HEK293T (cell line): Measurements from ENCODE around the gene POLR1B.

Experiments
- ARNT ChIP-seq: fragments of 450-650 bp; IDR thresholded peaks from 2 replicates; pipeline ENCODE4 v1.6.1; 2017; ENCODE audit warnings: mild to moderate bottlenecking
- BHLHE40 ChIP-seq: fragments of 450-650 bp; IDR thresholded peaks from 2 replicates; pipeline ENCODE4 v1.6.1; 2016; ENCODE audit warnings: mild to moderate bottlenecking, moderate library complexity, borderline replicate concordance
- CTBP1 ChIP-seq: fragments of 450-650 bp; IDR thresholded peaks from 2 replicates; pipeline ENCODE4 v1.6.1; 2016; ENCODE audit warnings: borderline replicate concordance
- ELF4 ChIP-seq: fragments of 450-650 bp; IDR thresholded peaks from 2 replicates; pipeline ENCODE4 v1.6.1; 2017; ENCODE audit warnings: antibody characterized with exemption
- FOXK2 ChIP-seq: fragments of 450-650 bp; IDR thresholded peaks from 2 replicates; pipeline ENCODE4 v1.6.1; 2016; ENCODE audit warnings: mild to moderate bottlenecking
- FOXM1 ChIP-seq: fragments of 450-650 bp; IDR thresholded peaks from 2 replicates; pipeline ENCODE4 v1.6.1; 2017; ENCODE audit warnings: mild to moderate bottlenecking, borderline replicate concordance
- HDGF ChIP-seq: fragments of 450-650 bp; IDR thresholded peaks from 2 replicates; pipeline ENCODE4 v1.6.1; 2017; ENCODE audit warnings: antibody characterized with exemption, borderline replicate concordance
- L3MBTL2 ChIP-seq: fragments of 450-650 bp; conservative IDR thresholded peaks from 2 replicates; pipeline ENCODE4 v1.6.1; 2016; ENCODE audit warnings: mild to moderate bottlenecking
- LEF1 ChIP-seq: fragments of 450-650 bp; IDR thresholded peaks from 2 replicates; pipeline ENCODE4 v1.6.1; 2017; ENCODE audit warnings: mild to moderate bottlenecking, borderline replicate concordance
- NFRKB ChIP-seq: fragments of 450-650 bp; IDR thresholded peaks from 2 replicates; pipeline ENCODE4 v1.6.1; 2016; ENCODE audit warnings: mild to moderate bottlenecking, moderate library complexity
- PKNOX1 ChIP-seq: fragments of 450-650 bp; IDR thresholded peaks from 2 replicates; pipeline ENCODE4 v1.6.1; 2016
- SUZ12 ChIP-seq: fragments of 450-650 bp; IDR thresholded peaks from 2 replicates; pipeline ENCODE4 v1.6.1; 2016; ENCODE audit warnings: mild to moderate bottlenecking
- TARDBP ChIP-seq: fragments of 450-650 bp; IDR thresholded peaks from 2 replicates; pipeline ENCODE4 v1.6.1; 2016
- ZNF384 ChIP-seq: fragments of 450-650 bp; IDR thresholded peaks from 2 replicates; pipeline ENCODE4 v1.6.1; 2016

- TF ChIP-seq L3MBTL2: no peak
- TF ChIP-seq CTBP1: no peak
- TF ChIP-seq HDGF: no peak
- TF ChIP-seq FOXM1: no peak
- no peak for TF ChIP-seq SUZ12
- no peak for TF ChIP-seq ARNT
- no peak for TF ChIP-seq BHLHE40
- no peak for TF ChIP-seq NFRKB
- no peak for TF ChIP-seq TARDBP
- no peak for TF ChIP-seq FOXK2
- no peak for TF ChIP-seq LEF1
- TF ChIP-seq PKNOX1: no peak
- no peak for TF ChIP-seq ELF4
- TF ChIP-seq ZNF384: no peak
These were observed 35.5 kb downstream of the POLR1B start for GRCh38 chr2:112577756-112578155.
